IgD-negative memory B cell (primary cell): ENCODE results near the gene GNRH2. TPM values are rescaled to one million over a fixed set of nuclear protein-coding genes. Genes with fewer than 3 reads are reported as not detected.

ENCODE experiments used
- H3K27ac Mint-ChIP-seq, 3 donors: one replicate each; pipeline ENCODE4 v1.8.0; 2020 to 2022; ENCODE audit warnings: mild to moderate bottlenecking in 3 of 3, mixed read lengths in 3 of 3, moderate library complexity in 1 of 3
- H3K27me3 Mint-ChIP-seq: one replicate; pipeline ENCODE4 v1.8.0; 2021; ENCODE audit warnings: mixed read lengths
- H3K36me3 Mint-ChIP-seq: one replicate; pipeline ENCODE4 v1.8.0; 2020; ENCODE audit warnings: mild to moderate bottlenecking, mixed read lengths
- H3K4me1 Mint-ChIP-seq, 3 donors: one replicate each; pipeline ENCODE4 v1.8.0; 2020 to 2022; ENCODE audit warnings: mixed read lengths in 3 of 3, mild to moderate bottlenecking in 1 of 3
- H3K4me3 Mint-ChIP-seq, 4 donors: one replicate each; pipeline ENCODE4 v1.8.0; 2020 to 2022; ENCODE audit warnings: mild to moderate bottlenecking in 4 of 4, mixed read lengths in 4 of 4, moderate library complexity in 3 of 4
- H3K9me3 Mint-ChIP-seq, 3 donors: one replicate each; pipeline ENCODE4 v1.8.0; 2020 to 2021; ENCODE audit warnings: mixed read lengths in 3 of 3, mild to moderate bottlenecking in 1 of 3
- polyA plus RNA-seq: library from polyadenylated mRNA; unstranded; fragments of 300-500 nt; fragmentation: Illumina TruSeq; gene quantifications from one replicate; pipeline ENCODE4 v1.2.3, GENCODE V29; 2021

Gene GNRH2
- polyA plus RNA-seq, 1 donor from 2014 or later, result not detected

- Mint-ChIP-seq H3K9me3 (no peaks in the 10 kb centered on the region), H3K27ac (no peak overlapping the region), H3K4me1 (peaks cover 0 to 2% (median 0%) of the 10 kb centered on the region in 3 donors), H3K4me3 (no peak overlapping the region), H3K36me3 (peaks cover 4% of the 10 kb centered on the region), H3K27me3 (no peaks in the 10 kb centered on the region)
Observed at GRCh38 chr20:3031524-3032147, 11.8 kb upstream of the GNRH2 start.

DNA sequence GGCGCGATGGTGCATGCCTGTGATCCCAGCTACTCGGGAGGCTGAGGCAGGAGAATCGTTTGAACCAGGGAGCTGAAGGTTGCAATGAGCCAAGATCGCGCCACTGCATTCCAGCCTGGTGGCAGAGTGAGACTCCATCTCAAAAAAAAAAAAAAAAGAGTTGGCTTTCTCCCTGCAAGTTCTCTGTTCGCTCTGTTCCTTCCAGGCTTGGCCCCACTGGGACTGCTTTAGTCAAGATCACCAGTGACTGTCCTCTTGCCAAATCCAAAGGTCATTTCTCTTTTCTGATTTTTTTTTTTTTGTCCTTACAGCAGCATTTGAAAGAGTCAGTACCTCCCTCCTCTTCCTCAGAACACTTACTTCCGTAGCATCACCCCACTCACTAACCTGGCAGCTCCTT, 10.8 kb upstream of the GNRH2 start:
- Mint-ChIP-seq H3K4me3 (no peak overlapping the region), H3K9me3 (no peaks in the 10 kb centered on the region), H3K27me3 (no peaks in the 10 kb centered on the region), H3K27ac (no peak overlapping the region), H3K4me1 (peaks cover 0 to 2% (median 0%) of the 10 kb centered on the region in 3 donors), H3K36me3 (peaks cover 4% of the 10 kb centered on the region)

GRCh38 chr20:3037654-3038053, 5.8 kb upstream of the GNRH2 start:
- no peaks in the 10 kb centered on the region for H3K36me3 Mint-ChIP-seq

GRCh38 chr20:3038454-3038853, 5.0 kb upstream of the GNRH2 start:
- H3K9me3 Mint-ChIP-seq, result no peaks in the 10 kb centered on the region
- no peak overlapping the region for H3K4me3 Mint-ChIP-seq
- H3K27ac Mint-ChIP-seq, result peak overlapping the region in 1 of 3 donors; percentile 65
- H3K36me3 Mint-ChIP-seq, result no peaks in the 10 kb centered on the region
- H3K27me3 Mint-ChIP-seq, result no peaks in the 10 kb centered on the region
- peaks cover 0 to 2% (median 0%) of the 10 kb centered on the region in 3 donors for H3K4me1 Mint-ChIP-seq

More at GRCh38 chr20:3037654-3038053, 5.8 kb upstream of the GNRH2 start:
- H3K9me3 Mint-ChIP-seq, result no peaks in the 10 kb centered on the region
- H3K4me3 Mint-ChIP-seq, result no peak overlapping the region
- no peaks in the 10 kb centered on the region for H3K27me3 Mint-ChIP-seq
- H3K27ac Mint-ChIP-seq, result peak overlapping the region in 1 of 3 donors; percentile 59
- peaks cover 0 to 2% (median 0%) of the 10 kb centered on the region in 3 donors for H3K4me1 Mint-ChIP-seq

GRCh38 chr20:3039426-3039825, 4.0 kb upstream of the GNRH2 start:
- no peaks in the 10 kb centered on the region for H3K9me3 Mint-ChIP-seq
- peak overlapping the region in 1 of 3 donors; percentile 65 for H3K27ac Mint-ChIP-seq
- H3K27me3 Mint-ChIP-seq, result no peaks in the 10 kb centered on the region
- peaks cover 0 to 2% (median 0%) of the 10 kb centered on the region in 3 donors for H3K4me1 Mint-ChIP-seq
- H3K4me3 Mint-ChIP-seq, result peak overlapping the region in 1 of 4 donors; percentile 65
- no peaks in the 10 kb centered on the region for H3K36me3 Mint-ChIP-seq

DNA sequence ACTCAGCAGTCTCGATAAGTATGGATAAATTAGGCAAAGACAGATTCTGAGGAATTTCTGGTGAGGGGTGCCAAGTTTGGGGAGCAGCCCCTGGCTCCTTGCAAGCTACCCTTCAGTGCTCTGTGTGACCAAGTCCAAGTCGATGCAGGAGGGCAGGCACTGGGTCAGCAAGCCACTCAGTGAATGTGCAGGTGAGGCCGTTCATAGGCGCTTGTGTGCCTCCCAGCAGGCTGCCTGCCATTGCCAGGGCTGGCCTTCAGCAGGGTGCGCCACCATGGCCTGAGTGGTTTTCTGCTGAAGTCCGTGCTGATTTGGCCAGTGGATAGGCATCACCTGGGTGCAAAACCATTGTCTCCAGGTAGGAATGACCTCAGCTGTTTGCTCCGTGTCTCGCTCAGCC, 3.3 kb upstream of the GNRH2 start:
- H3K4me3 Mint-ChIP-seq, result no peak overlapping the region
- no peaks in the 10 kb centered on the region for H3K9me3 Mint-ChIP-seq
- H3K27ac Mint-ChIP-seq, result peak overlapping the region in 1 of 3 donors; percentile 65
- H3K27me3 Mint-ChIP-seq, result no peaks in the 10 kb centered on the region
- H3K4me1 Mint-ChIP-seq, result peaks cover 2 to 3% (median 3%) of the 10 kb centered on the region in 3 donors
- no peaks in the 10 kb centered on the region for H3K36me3 Mint-ChIP-seq

GRCh38 chr20:3041854-3042409, 1.5 kb upstream of the GNRH2 start:
- peak overlapping the region in 2 of 3 donors; percentile 53 to 62 for H3K27ac Mint-ChIP-seq
- H3K27me3 Mint-ChIP-seq, result no peaks in the 10 kb centered on the region
- peak overlapping the region in 1 of 4 donors; percentile 77 for H3K4me3 Mint-ChIP-seq
- peaks cover 5 to 11% (median 9%) of the 10 kb centered on the region in 3 donors for H3K4me1 Mint-ChIP-seq
- H3K9me3 Mint-ChIP-seq, result no peaks in the 10 kb centered on the region
- H3K36me3 Mint-ChIP-seq, result no peaks in the 10 kb centered on the region

- H3K4me3 Mint-ChIP-seq, result peak overlapping the region in 1 of 4 donors; percentile 77
- peak overlapping the region in 2 of 3 donors; percentile 53 to 62 for H3K27ac Mint-ChIP-seq
- H3K9me3 Mint-ChIP-seq, result no peaks in the 10 kb centered on the region
- peaks cover 7 to 13% (median 10%) of the 10 kb centered on the region in 3 donors for H3K4me1 Mint-ChIP-seq
- H3K36me3 Mint-ChIP-seq, result no peaks in the 10 kb centered on the region
- no peaks in the 10 kb centered on the region for H3K27me3 Mint-ChIP-seq
Observed at GRCh38 chr20:3042625-3043024, 797 bp upstream of the GNRH2 start.

GRCh38 chr20:3044336-3044965, 1.0 kb downstream of the GNRH2 start:
- Mint-ChIP-seq H3K27ac (peak overlapping the region; percentile 39 to 94 (median 79)), H3K9me3 (no peaks in the 10 kb centered on the region), H3K27me3 (no peaks in the 10 kb centered on the region), H3K4me1 (peaks cover 9 to 13% (median 12%) of the 10 kb centered on the region in 3 donors), H3K36me3 (no peaks in the 10 kb centered on the region), H3K4me3 (peak overlapping the region; percentile 60 to 97 (median 87))

- Mint-ChIP-seq H3K36me3 (no peaks in the 10 kb centered on the region), H3K9me3 (no peaks in the 10 kb centered on the region), H3K27me3 (no peaks in the 10 kb centered on the region), H3K4me3 (peak overlapping the region; percentile 84 to 97 (median 87)), H3K27ac (peak overlapping the region; percentile 21 to 94 (median 79)), H3K4me1 (peaks cover 11 to 13% (median 12%) of the 10 kb centered on the region in 3 donors)
Observed at GRCh38 chr20:3045042-3045815, 1.8 kb downstream of the GNRH2 start.

- peak within 1 kb of the TSS; percentile 84 to 97 (median 88) for H3K4me3 Mint-ChIP-seq
- no peaks in the 10 kb centered on the region for H3K27me3 Mint-ChIP-seq
- H3K36me3 Mint-ChIP-seq, result no peaks in the 10 kb centered on the region
- no peaks in the 10 kb centered on the region for H3K9me3 Mint-ChIP-seq
- peak within 1 kb of the TSS; percentile 46 to 94 (median 79) for H3K27ac Mint-ChIP-seq
- peaks cover 11 to 13% (median 12%) of the 10 kb centered on the region in 3 donors for H3K4me1 Mint-ChIP-seq
Observed at GRCh38 chr20:3045816-3046676, 2.6 kb downstream of the GNRH2 start, which contains the start of gene MRPS26. Gene MRPS26, plus strand, starts transcription at chr20:3046052. Its CDS starts 17 bp downstream, at chr20:3046069.

DNA sequence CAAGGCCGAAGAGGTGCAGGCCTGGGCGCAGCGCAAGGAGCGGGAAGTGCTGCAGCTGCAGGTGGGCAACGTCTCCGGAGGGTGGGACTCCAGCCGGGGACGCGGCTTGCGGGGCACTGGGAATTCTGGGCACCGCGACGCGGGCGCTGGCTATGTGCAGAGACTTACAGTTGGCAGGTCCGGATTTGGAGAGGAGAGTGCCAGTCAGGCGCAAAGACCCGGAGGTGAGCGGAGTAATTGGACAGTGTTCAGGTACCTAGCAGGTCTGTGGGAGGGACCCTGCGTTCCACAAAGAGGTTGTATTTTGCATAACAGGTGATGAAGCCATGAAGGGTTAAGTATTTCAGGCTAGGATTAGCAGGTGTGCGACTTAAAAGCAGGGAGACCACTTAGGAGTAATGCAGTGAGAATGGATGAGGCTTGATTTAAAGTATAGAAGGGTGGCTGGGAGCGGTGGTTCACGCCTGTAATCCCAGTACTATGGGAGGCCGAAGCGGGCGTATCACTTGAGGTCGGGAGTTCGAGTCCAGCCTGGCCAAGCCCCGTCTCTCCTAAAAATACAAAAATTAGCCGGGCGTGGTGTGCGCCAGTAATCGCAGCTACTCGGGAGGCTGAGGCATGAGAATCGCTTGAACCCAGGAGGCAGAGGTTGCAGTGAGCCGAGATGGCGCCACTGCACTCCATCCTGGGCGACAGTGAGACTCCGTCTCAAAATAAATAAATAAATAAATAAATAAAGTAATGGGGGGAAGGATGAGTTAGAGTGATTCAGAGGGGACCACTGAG, 3.4 kb downstream of the GNRH2 start:
- Mint-ChIP-seq H3K4me3 (peak overlapping the region; percentile 84 to 97 (median 88)), H3K27ac (peak overlapping the region in 1 of 3 donors; percentile 88), H3K36me3 (no peaks in the 10 kb centered on the region), H3K27me3 (no peaks in the 10 kb centered on the region), H3K9me3 (no peaks in the 10 kb centered on the region), H3K4me1 (peaks cover 11 to 13% (median 12%) of the 10 kb centered on the region in 3 donors)
